Glomerular visceral epithelial cell (primary cell): Measurements from ENCODE around the gene VGLL1.

ENCODE experiments used
- DNase-seq: peaks from one replicate; pipeline ENCODE4 v3.0.0-alpha.2; 2016; ENCODE audit errors: extremely low spot score

VGLL1 gene

GRCh38 chrX:136551410-136551809 is 19.4 kb downstream of the VGLL1 start:
- no peak for DNase-seq

GRCh38 chrX:136555694-136556093 is 23.7 kb downstream of the VGLL1 start:
- no peak for DNase-seq

GRCh38 chrX:136572030-136572429 is 40.0 kb downstream of the VGLL1 start:
- DNase-seq = no peak

GRCh38 chrX:136574548-136574947 is 42.5 kb downstream of the VGLL1 start:
- DNase-seq = peak; percentile 0

GRCh38 chrX:136577552-136577951 is 45.5 kb downstream of the VGLL1 start:
- DNase-seq = peak; percentile 25

GRCh38 chrX:136580316-136580715 is 48.3 kb downstream of the VGLL1 start:
- DNase-seq = no peak

GRCh38 chrX:136582624-136583023 is 50.6 kb downstream of the VGLL1 start:
- DNase-seq = no peak

- no peak for DNase-seq
Observed at GRCh38 chrX:136584545-136584944, 52.5 kb downstream of the VGLL1 start.

GRCh38 chrX:136585262-136585661 is 53.2 kb downstream of the VGLL1 start:
- no peak for DNase-seq

GRCh38 chrX:136585960-136586359 is 53.9 kb downstream of the VGLL1 start:
- no peak for DNase-seq

- DNase-seq = no peak
Observed at GRCh38 chrX:136586386-136586785, 54.4 kb downstream of the VGLL1 start.

GRCh38 chrX:136587532-136587931 is 55.5 kb downstream of the VGLL1 start:
- DNase-seq = no peak

GRCh38 chrX:136588036-136588435 is 56.0 kb downstream of the VGLL1 start:
- no peak for DNase-seq

- no peak for DNase-seq
Observed at GRCh38 chrX:136589966-136590365, 58.0 kb downstream of the VGLL1 start.

GRCh38 chrX:136597356-136597755 is 65.3 kb downstream of the VGLL1 start:
- DNase-seq = no peak

- DNase-seq = no peak
Observed at GRCh38 chrX:136597954-136598353, 65.9 kb downstream of the VGLL1 start.

- no peak for DNase-seq
Observed at GRCh38 chrX:136598631-136599030, 66.6 kb downstream of the VGLL1 start.

- DNase-seq = no peak
Observed at GRCh38 chrX:136600059-136600458, 68.0 kb downstream of the VGLL1 start.
